ENCODE data around the gene CAMK4. TPM values are rescaled to one million over a fixed set of nuclear protein-coding genes. Genes with fewer than 3 reads are reported as not detected.

The CAMK4 gene
- total RNA-seq, 4 donors from 2014 or later, result 0.16 to 5.0 (median 4.4) TPM

DNA sequence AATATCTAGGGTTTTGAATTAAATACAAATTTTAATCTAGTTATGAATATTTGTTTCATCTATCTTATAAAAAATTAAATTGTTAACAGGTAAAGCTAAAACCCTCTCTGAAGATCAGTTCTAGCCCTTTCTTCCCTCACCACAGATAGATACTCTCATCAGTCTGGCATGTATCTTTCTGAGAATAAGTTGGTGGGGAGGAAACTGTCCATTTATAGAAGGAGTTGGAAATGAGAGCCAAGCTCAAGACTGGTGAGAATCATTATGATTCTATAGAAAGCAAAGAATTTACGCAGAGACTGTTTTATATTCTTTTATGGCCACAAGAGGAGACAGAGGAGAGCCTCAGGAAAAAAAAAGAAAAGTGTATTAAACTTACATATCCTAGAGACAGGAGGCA is 229.1 kb downstream of the CAMK4 start:
- Histone ChIP-seq H3K4me1 (no peaks in the 10 kb centered on the region), H3K27me3 (no peaks in the 10 kb centered on the region), H3K9me3 (no peaks in the 10 kb centered on the region), H3K27ac (no peak overlapping the region), H3K4me3 (no peak overlapping the region), H3K36me3 (no peaks in the 10 kb centered on the region)
- 63 to 86% methylated on average over 1 of the region's 1 CpG for WGBS, 2 donors (ENCODE audit: low coverage in 1 of 2)
- ATAC-seq, result no peak
- TF ChIP-seq POLR2A (IDR thresholded peaks at IDR 0.05), result no peak

DNA sequence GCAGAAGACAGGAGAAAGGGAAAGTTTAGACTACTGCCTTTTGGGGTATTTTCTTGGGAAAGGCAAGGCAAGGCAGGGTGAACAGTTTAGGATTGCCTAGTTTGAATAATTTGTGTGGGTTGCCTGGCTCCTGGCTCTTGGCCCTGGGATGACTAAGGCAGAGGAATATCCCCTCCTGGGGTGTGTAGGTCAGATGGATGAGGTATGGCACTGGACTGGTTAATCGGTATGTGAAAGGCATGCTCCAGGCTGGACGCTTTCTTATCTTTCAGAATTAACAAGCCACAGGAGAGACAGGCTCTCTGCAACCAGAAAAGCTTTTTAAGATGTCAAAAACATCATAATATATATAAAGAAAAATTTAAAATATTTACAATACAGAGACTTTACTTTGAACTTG is 229.6 kb downstream of the CAMK4 start:
- H3K4me1 ChIP-seq, result no peaks in the 10 kb centered on the region
- H3K36me3 ChIP-seq, result no peaks in the 10 kb centered on the region
- H3K27me3 ChIP-seq, result no peaks in the 10 kb centered on the region
- H3K27ac ChIP-seq, result no peak overlapping the region
- 18 to 20% methylated on average over 1 to 2 of the region's 2 CpGs for WGBS, 2 donors (ENCODE audit: low coverage in 1 of 2)
- no peak for TF ChIP-seq CTCF (IDR thresholded peaks at IDR 0.05)
- TF ChIP-seq POLR2A (IDR thresholded peaks at IDR 0.05), result no peak
- TF ChIP-seq EP300 (IDR thresholded peaks at IDR 0.05), result no peak
- TF ChIP-seq POLR2AphosphoS5 (IDR thresholded peaks at IDR 0.05), result no peak
- H3K9me3 ChIP-seq, result no peaks in the 10 kb centered on the region
- no peak overlapping the region for H3K4me3 ChIP-seq
- no peak for ATAC-seq

- no peaks in the 10 kb centered on the region for H3K36me3 ChIP-seq
- TF ChIP-seq EP300 (IDR thresholded peaks at IDR 0.05) (no peak), POLR2A (IDR thresholded peaks at IDR 0.05) (no peak), POLR2AphosphoS5 (IDR thresholded peaks at IDR 0.05) (no peak), CTCF (IDR thresholded peaks at IDR 0.05) (no peak)
- no peaks in the 10 kb centered on the region for H3K27me3 ChIP-seq
- 4 to 26% methylated on average over 3 of the region's 3 CpGs for WGBS, 2 donors (ENCODE audit: low coverage in 1 of 2)
- no peak overlapping the region for H3K4me3 ChIP-seq
- no peak overlapping the region for H3K27ac ChIP-seq
- no peaks in the 10 kb centered on the region for H3K9me3 ChIP-seq
- H3K4me1 ChIP-seq, result no peaks in the 10 kb centered on the region
- ATAC-seq, result no peak
Observed at GRCh38 chr5:111454198-111454622, 230.0 kb downstream of the CAMK4 start.

GRCh38 chr5:111454776-111455175 is 230.6 kb downstream of the CAMK4 start:
- Histone ChIP-seq H3K4me1 (no peaks in the 10 kb centered on the region), H3K9me3 (no peaks in the 10 kb centered on the region), H3K27me3 (no peaks in the 10 kb centered on the region), H3K36me3 (no peaks in the 10 kb centered on the region), H3K4me3 (no peak overlapping the region), H3K27ac (no peak overlapping the region)
- TF ChIP-seq POLR2A (IDR thresholded peaks at IDR 0.05) (no peak), EP300 (IDR thresholded peaks at IDR 0.05) (no peak), CTCF (IDR thresholded peaks at IDR 0.05) (no peak), POLR2AphosphoS5 (IDR thresholded peaks at IDR 0.05) (no peak)
- WGBS, 2 donors (ENCODE audit: low coverage in 1 of 2), result 32 to 40% methylated on average over 2 of the region's 2 CpGs
- ATAC-seq, result no peak

GRCh38 chr5:111461255-111461671 is 237.1 kb downstream of the CAMK4 start:
- Histone ChIP-seq H3K4me3 (no peak overlapping the region), H3K4me1 (no peaks in the 10 kb centered on the region), H3K27me3 (no peaks in the 10 kb centered on the region), H3K36me3 (no peaks in the 10 kb centered on the region), H3K9me3 (no peaks in the 10 kb centered on the region), H3K27ac (no peak overlapping the region)
- 66 to 83% methylated on average over 3 of the region's 3 CpGs for WGBS, 2 donors (ENCODE audit: low coverage in 1 of 2)
- no peak for ATAC-seq
- TF ChIP-seq POLR2A (IDR thresholded peaks at IDR 0.05), result no peak
- TF ChIP-seq POLR2AphosphoS5 (IDR thresholded peaks at IDR 0.05), result no peak
- no peak for TF ChIP-seq CTCF (IDR thresholded peaks at IDR 0.05)
- no peak for TF ChIP-seq EP300 (IDR thresholded peaks at IDR 0.05)

Data from gastroesophageal sphincter (tissue), 4 donors.